Gastroesophageal sphincter (tissue), 4 donors: ENCODE results near the gene SFPQ. TPM values are rescaled to one million over a fixed set of nuclear protein-coding genes. Genes with fewer than 3 reads are reported as not detected.
"Not testable (repeated sequence)": the region's sequence is repeated elsewhere in the genome, so short reads cannot be mapped to it uniquely, and the experiment has no call there.

Experiments used
- ATAC-seq: fragments of 150-250 bp; one replicate; pipeline ENCODE4 v1.9.1; 2016; ENCODE audit warnings: mild to moderate bottlenecking, moderate library complexity
- H3K27ac ChIP-seq, 4 donors: fragments of 200-600 bp; sonication (generic) in 3 of 4; 1 replicate in 3 of 4; 2 replicates in 1 of 4; pipeline ENCODE4 v1.5.1; 2016 to 2019
- H3K27me3 ChIP-seq: fragments of 200-600 bp; sonication (generic); one replicate; pipeline ENCODE4 v1.5.1; 2019
- H3K36me3 ChIP-seq, 2 donors: fragments of 200-600 bp; sonication (generic); one replicate each; pipeline ENCODE4 v1.5.1; 2019; ENCODE audit warnings: control low read depth in 1 of 2
- H3K4me1 ChIP-seq, 3 donors: fragments of 200-600 bp; sonication (generic); 1 replicate in 2 of 3; 2 replicates in 1 of 3; pipeline ENCODE4 v1.5.1; 2016 to 2019; ENCODE audit warnings: control low read depth in 2 of 3
- H3K4me3 ChIP-seq, 2 donors: fragments of 200-600 bp; sonication (generic); one replicate each; pipeline ENCODE4 v1.5.1; 2019; ENCODE audit warnings: mild to moderate bottlenecking in 1 of 2, moderate library complexity in 1 of 2
- H3K9me3 ChIP-seq, 3 donors: fragments of 200-600 bp; sonication (generic); one replicate each; pipeline ENCODE4 v1.5.1; 2017 to 2019; ENCODE audit warnings: control low read depth in 2 of 3
- EP300 ChIP-seq: sonication (generic); formaldehyde crosslinking; IDR thresholded peaks from one replicate; pipeline ENCODE4 v1.6.1; 2017; ENCODE audit warnings: antibody characterized with exemption, mild to moderate bottlenecking
- POLR2A ChIP-seq, 2 donors: fragments of 450-650 bp; IDR thresholded peaks; one replicate each; pipeline ENCODE4 v1.6.1; 2017; ENCODE audit warnings: antibody characterized with exemption in 2 of 2, mild to moderate bottlenecking in 2 of 2, moderate library complexity in 1 of 2
- POLR2AphosphoS5 ChIP-seq: sonication (generic); formaldehyde crosslinking; IDR thresholded peaks from one replicate; pipeline ENCODE4 v1.6.1; 2017; ENCODE audit warnings: antibody characterized with exemption
- WGBS, 2 donors: methylation state at CpG; one replicate each; pipeline ENCODE4 v1.1.5; 2018; ENCODE audit warnings: low coverage in 1 of 2; 5-methylcytosine and 5-hydroxymethylcytosine counted together
- total RNA-seq, 4 donors: library from RNA; depleted of rRNA; stranded (reverse); fragments of >200 nt; gene quantifications; one replicate each; pipeline ENCODE4 v1.1.0, GENCODE V29; 2016
- TF ChIP-seq, protein P1 (sequence below), 4 experiments: fragments of 200-600 bp in 2 of 4; fragments of 450-650 bp in 2 of 4; sonication (generic) in 1 of 4; IDR thresholded peaks; one replicate each; pipeline ENCODE4 v1.5.1; 2017 to 2019; ENCODE audit warnings: antibody characterized with exemption in 4 of 4, mild to moderate bottlenecking in 2 of 4, moderate library complexity in 2 of 4

Gene SFPQ
- total RNA-seq, 4 donors from 2014 or later = 86.4 to 239 (median 146) TPM

- H3K27me3 ChIP-seq = no peaks in the 10 kb centered on the region
- no peaks in the 10 kb centered on the region for H3K36me3 ChIP-seq
- H3K9me3 ChIP-seq = peaks cover 0 to 20% (median 0%) of the 10 kb centered on the region in 3 donors
- no peak overlapping the region for H3K4me3 ChIP-seq
- no peak overlapping the region for H3K27ac ChIP-seq
- 91 to 96% methylated on average over 2 to 3 of the region's 3 CpGs for WGBS, 2 donors
- ATAC-seq = no peak
- TF ChIP-seq EP300 (no peak), POLR2A (IDR thresholded peaks at IDR 0.05) (no peak)
- TF ChIP-seq, protein P1, sequence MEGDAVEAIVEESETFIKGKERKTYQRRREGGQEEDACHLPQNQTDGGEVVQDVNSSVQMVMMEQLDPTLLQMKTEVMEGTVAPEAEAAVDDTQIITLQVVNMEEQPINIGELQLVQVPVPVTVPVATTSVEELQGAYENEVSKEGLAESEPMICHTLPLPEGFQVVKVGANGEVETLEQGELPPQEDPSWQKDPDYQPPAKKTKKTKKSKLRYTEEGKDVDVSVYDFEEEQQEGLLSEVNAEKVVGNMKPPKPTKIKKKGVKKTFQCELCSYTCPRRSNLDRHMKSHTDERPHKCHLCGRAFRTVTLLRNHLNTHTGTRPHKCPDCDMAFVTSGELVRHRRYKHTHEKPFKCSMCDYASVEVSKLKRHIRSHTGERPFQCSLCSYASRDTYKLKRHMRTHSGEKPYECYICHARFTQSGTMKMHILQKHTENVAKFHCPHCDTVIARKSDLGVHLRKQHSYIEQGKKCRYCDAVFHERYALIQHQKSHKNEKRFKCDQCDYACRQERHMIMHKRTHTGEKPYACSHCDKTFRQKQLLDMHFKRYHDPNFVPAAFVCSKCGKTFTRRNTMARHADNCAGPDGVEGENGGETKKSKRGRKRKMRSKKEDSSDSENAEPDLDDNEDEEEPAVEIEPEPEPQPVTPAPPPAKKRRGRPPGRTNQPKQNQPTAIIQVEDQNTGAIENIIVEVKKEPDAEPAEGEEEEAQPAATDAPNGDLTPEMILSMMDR (IDR thresholded peaks at IDR 0.05) = no peak
- H3K4me1 ChIP-seq = no peaks in the 10 kb centered on the region
Measured at GRCh38 chr1:35164893-35165292, 28.1 kb downstream of the SFPQ start.

DNA sequence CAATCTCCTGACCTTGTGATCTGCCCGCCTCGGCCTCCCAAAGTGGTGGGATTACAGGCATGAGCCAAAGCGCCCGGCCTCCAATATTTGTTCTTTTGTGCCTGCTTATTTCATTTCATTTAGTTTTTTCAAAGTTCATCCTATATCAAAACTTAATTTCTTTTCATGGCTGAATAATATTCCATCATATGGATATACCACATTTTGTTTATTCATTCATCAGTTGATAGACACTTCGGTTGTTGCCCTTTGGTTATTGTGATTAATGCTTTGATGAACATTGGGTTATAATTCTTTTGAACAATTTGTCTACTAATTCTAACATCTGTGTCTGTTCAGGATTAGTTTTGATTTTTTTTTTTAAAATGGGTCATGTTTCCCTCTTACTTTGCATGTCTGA lies 41.7 kb downstream of the SFPQ start:
- 94 to 98% methylated on average over 5 of the region's 5 CpGs for WGBS, 2 donors

GRCh38 chr1:35145892-35146549 lies 46.9 kb downstream of the SFPQ start:
- not testable (repeated sequence) for H3K27ac ChIP-seq, H3K27me3 ChIP-seq, H3K4me3 ChIP-seq, H3K36me3 ChIP-seq, ATAC-seq, H3K9me3 ChIP-seq, H3K4me1 ChIP-seq
- WGBS, 2 donors = 46 to 92% methylated on average over 2 of the region's 13 CpGs

More for the DNA sequence above, 41.7 kb downstream of the SFPQ start:
- no peaks in the 10 kb centered on the region for H3K4me1 ChIP-seq
- no peak for ATAC-seq
- no peak overlapping the region for H3K27ac ChIP-seq
- TF ChIP-seq POLR2AphosphoS5 (no peak), EP300 (no peak), POLR2A (IDR thresholded peaks at IDR 0.05) (no peak)
- TF ChIP-seq, protein P1 (IDR thresholded peaks at IDR 0.05) = no peak
- H3K4me3 ChIP-seq = no peak overlapping the region
- H3K36me3 ChIP-seq = no peaks in the 10 kb centered on the region
- no peaks in the 10 kb centered on the region for H3K9me3 ChIP-seq
- no peaks in the 10 kb centered on the region for H3K27me3 ChIP-seq

GRCh38 chr1:35143737-35144508 lies 49.0 kb downstream of the SFPQ start:
- Histone ChIP-seq H3K9me3 (no peaks in the 10 kb centered on the region), H3K4me3 (no peak overlapping the region), H3K27me3 (no peaks in the 10 kb centered on the region), H3K4me1 (no peaks in the 10 kb centered on the region), H3K27ac (no peak overlapping the region), H3K36me3 (no peaks in the 10 kb centered on the region)
- TF ChIP-seq, protein P1 (IDR thresholded peaks at IDR 0.05) = no peak
- TF ChIP-seq POLR2A (IDR thresholded peaks at IDR 0.05) = no peak
- TF ChIP-seq POLR2AphosphoS5 = no peak
- no peak for TF ChIP-seq EP300
- ATAC-seq = no peak
- 81 to 84% methylated on average over 6 to 12 of the region's 12 CpGs for WGBS, 2 donors

- not testable (repeated sequence) for ATAC-seq, H3K36me3 ChIP-seq, H3K4me1 ChIP-seq, H3K27ac ChIP-seq, H3K27me3 ChIP-seq, H3K4me3 ChIP-seq, H3K9me3 ChIP-seq
- 72 to 90% methylated on average over 5 to 9 of the region's 9 CpGs for WGBS, 2 donors
Measured at GRCh38 chr1:35142728-35143127, 50.2 kb downstream of the SFPQ start.

DNA sequence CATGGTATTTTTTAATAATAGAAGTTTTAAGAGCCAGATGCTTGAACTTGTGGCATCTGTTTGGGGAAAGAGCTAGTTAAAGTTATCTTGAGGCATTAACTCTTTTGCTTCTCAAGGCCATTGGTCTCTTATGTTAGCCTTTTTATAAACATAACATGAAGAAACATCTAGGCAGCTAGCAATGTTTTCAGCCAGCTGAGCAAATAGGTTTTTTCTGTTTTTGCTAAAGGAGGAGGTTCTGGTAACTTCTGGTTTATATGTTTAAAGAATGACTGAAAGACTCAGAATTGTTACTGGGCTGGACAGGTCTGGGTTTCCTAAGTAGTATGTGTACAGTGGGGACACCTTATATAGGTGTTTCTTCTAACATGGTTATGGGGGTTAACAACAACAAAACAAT lies 50.7 kb downstream of the SFPQ start:
- not testable (repeated sequence) for H3K4me1 ChIP-seq, ATAC-seq, H3K9me3 ChIP-seq, H3K27ac ChIP-seq, H3K36me3 ChIP-seq, H3K27me3 ChIP-seq, H3K4me3 ChIP-seq

GRCh38 chr1:35137590-35137989 lies 55.4 kb downstream of the SFPQ start:
- not testable (repeated sequence) for H3K4me3 ChIP-seq, ATAC-seq, H3K9me3 ChIP-seq, H3K4me1 ChIP-seq, H3K36me3 ChIP-seq, H3K27me3 ChIP-seq, H3K27ac ChIP-seq
- 76 to 93% methylated on average over 4 to 5 of the region's 5 CpGs for WGBS, 2 donors
